Gastroesophageal sphincter (tissue), 4 donors: ENCODE data around the gene ADAM12. TPM values are rescaled to one million over a fixed set of nuclear protein-coding genes. Genes with fewer than 3 reads are reported as not detected.

Source experiments
- ATAC-seq: fragments of 150-250 bp; one replicate; pipeline ENCODE4 v1.9.1; 2016; ENCODE audit warnings: mild to moderate bottlenecking, moderate library complexity
- H3K27ac ChIP-seq, 4 donors: fragments of 200-600 bp; sonication (generic) in 3 of 4; 1 replicate in 3 of 4; 2 replicates in 1 of 4; pipeline ENCODE4 v1.5.1; 2016 to 2019
- H3K27me3 ChIP-seq: fragments of 200-600 bp; sonication (generic); one replicate; pipeline ENCODE4 v1.5.1; 2019
- H3K36me3 ChIP-seq, 2 donors: fragments of 200-600 bp; sonication (generic); one replicate each; pipeline ENCODE4 v1.5.1; 2019; ENCODE audit warnings: control low read depth in 1 of 2
- H3K4me1 ChIP-seq, 3 donors: fragments of 200-600 bp; sonication (generic); 1 replicate in 2 of 3; 2 replicates in 1 of 3; pipeline ENCODE4 v1.5.1; 2016 to 2019; ENCODE audit warnings: control low read depth in 2 of 3
- H3K4me3 ChIP-seq, 2 donors: fragments of 200-600 bp; sonication (generic); one replicate each; pipeline ENCODE4 v1.5.1; 2019; ENCODE audit warnings: mild to moderate bottlenecking in 1 of 2, moderate library complexity in 1 of 2
- H3K9me3 ChIP-seq, 3 donors: fragments of 200-600 bp; sonication (generic); one replicate each; pipeline ENCODE4 v1.5.1; 2017 to 2019; ENCODE audit warnings: control low read depth in 2 of 3
- CTCF ChIP-seq, 4 experiments: fragments of 200-600 bp in 2 of 4; fragments of 450-650 bp in 2 of 4; sonication (generic) in 1 of 4; IDR thresholded peaks; one replicate each; pipeline ENCODE4 v1.5.1; 2017 to 2019; ENCODE audit warnings: antibody characterized with exemption in 4 of 4, mild to moderate bottlenecking in 2 of 4, moderate library complexity in 2 of 4
- EP300 ChIP-seq: sonication (generic); formaldehyde crosslinking; IDR thresholded peaks from one replicate; pipeline ENCODE4 v1.6.1; 2017; ENCODE audit warnings: antibody characterized with exemption, mild to moderate bottlenecking
- POLR2A ChIP-seq, 2 donors: fragments of 450-650 bp; IDR thresholded peaks; one replicate each; pipeline ENCODE4 v1.6.1; 2017; ENCODE audit warnings: antibody characterized with exemption in 2 of 2, mild to moderate bottlenecking in 2 of 2, moderate library complexity in 1 of 2
- POLR2AphosphoS5 ChIP-seq: sonication (generic); formaldehyde crosslinking; IDR thresholded peaks from one replicate; pipeline ENCODE4 v1.6.1; 2017; ENCODE audit warnings: antibody characterized with exemption
- WGBS, 2 donors: methylation state at CpG; one replicate each; pipeline ENCODE4 v1.1.5; 2018; ENCODE audit warnings: low coverage in 1 of 2; 5-methylcytosine and 5-hydroxymethylcytosine counted together
- total RNA-seq, 4 donors: library from RNA; depleted of rRNA; stranded (reverse); fragments of >200 nt; gene quantifications; one replicate each; pipeline ENCODE4 v1.1.0, GENCODE V29; 2016

Gene ADAM12
- total RNA-seq, 4 donors from 2014 or later: 0.27 to 1.2 (median 0.89) TPM

- WGBS, 2 donors: 83 to 100% methylated on average over 1 of the region's 1 CpG
- H3K9me3 ChIP-seq: no peaks in the 10 kb centered on the region
- H3K4me1 ChIP-seq: no peaks in the 10 kb centered on the region
- H3K27me3 ChIP-seq: no peaks in the 10 kb centered on the region
- no peak overlapping the region for H3K4me3 ChIP-seq
- ATAC-seq: no peak
- H3K27ac ChIP-seq: no peak overlapping the region
- TF ChIP-seq CTCF (IDR thresholded peaks at IDR 0.05) (no peak), EP300 (no peak), POLR2A (IDR thresholded peaks at IDR 0.05) (no peak), POLR2AphosphoS5 (no peak)
- no peaks in the 10 kb centered on the region for H3K36me3 ChIP-seq
These were observed 50.9 kb downstream of the ADAM12 start for GRCh38 chr10:126337251-126337810.

- no peaks in the 10 kb centered on the region for H3K4me1 ChIP-seq
- H3K9me3 ChIP-seq: no peaks in the 10 kb centered on the region
- H3K36me3 ChIP-seq: no peaks in the 10 kb centered on the region
- no peak for TF ChIP-seq POLR2A (IDR thresholded peaks at IDR 0.05)
- no peak for TF ChIP-seq CTCF (IDR thresholded peaks at IDR 0.05)
- TF ChIP-seq POLR2AphosphoS5: no peak
- no peak for TF ChIP-seq EP300
- no peak overlapping the region for H3K4me3 ChIP-seq
- H3K27me3 ChIP-seq: no peaks in the 10 kb centered on the region
- H3K27ac ChIP-seq: no peak overlapping the region
- WGBS, 2 donors: 77 to 79% methylated on average over 5 to 8 of the region's 9 CpGs
- no peak for ATAC-seq
These were observed 51.5 kb downstream of the ADAM12 start for GRCh38 chr10:126336801-126337200.

- H3K36me3 ChIP-seq: no peaks in the 10 kb centered on the region
- no peak overlapping the region for H3K4me3 ChIP-seq
- no peaks in the 10 kb centered on the region for H3K9me3 ChIP-seq
- TF ChIP-seq POLR2A (IDR thresholded peaks at IDR 0.05) (no peak), POLR2AphosphoS5 (no peak), CTCF (IDR thresholded peaks at IDR 0.05) (no peak), EP300 (no peak)
- no peaks in the 10 kb centered on the region for H3K4me1 ChIP-seq
- no peaks in the 10 kb centered on the region for H3K27me3 ChIP-seq
- no peak overlapping the region for H3K27ac ChIP-seq
- WGBS, 2 donors: 52% methylated on average over 2 of the region's 2 CpGs
- no peak for ATAC-seq
These were observed 54.0 kb downstream of the ADAM12 start for GRCh38 chr10:126334272-126334671.

- no peaks in the 10 kb centered on the region for H3K36me3 ChIP-seq
- no peaks in the 10 kb centered on the region for H3K27me3 ChIP-seq
- no peak overlapping the region for H3K4me3 ChIP-seq
- no peaks in the 10 kb centered on the region for H3K4me1 ChIP-seq
- H3K9me3 ChIP-seq: no peaks in the 10 kb centered on the region
- WGBS, 2 donors: 84 to 87% methylated on average over 9 to 14 of the region's 14 CpGs
- TF ChIP-seq CTCF (IDR thresholded peaks at IDR 0.05) (no peak), POLR2AphosphoS5 (no peak), POLR2A (IDR thresholded peaks at IDR 0.05) (no peak), EP300 (no peak)
- ATAC-seq: no peak
- no peak overlapping the region for H3K27ac ChIP-seq
These were observed 55.7 kb downstream of the ADAM12 start for GRCh38 chr10:126332576-126332975.

GRCh38 chr10:126331101-126331500, 57.2 kb downstream of the ADAM12 start:
- Histone ChIP-seq H3K27ac (no peak overlapping the region), H3K4me1 (no peaks in the 10 kb centered on the region), H3K36me3 (no peaks in the 10 kb centered on the region), H3K4me3 (no peak overlapping the region), H3K9me3 (no peaks in the 10 kb centered on the region), H3K27me3 (no peaks in the 10 kb centered on the region)
- ATAC-seq: no peak
- WGBS, 2 donors: 69 to 71% methylated on average over 3 of the region's 3 CpGs
- TF ChIP-seq POLR2A (IDR thresholded peaks at IDR 0.05) (no peak), CTCF (IDR thresholded peaks at IDR 0.05) (no peak), EP300 (no peak), POLR2AphosphoS5 (no peak)
